A673 (cell line): ENCODE data around the gene PHACTR2.

Source experiments
- CTCF ChIP-seq: fragments of 300-800, 200-600 bp; sonication (generic); conservative IDR thresholded peaks from 2 replicates; pipeline ENCODE4 v1.5.1; 2017; ENCODE audit warnings: low read depth, mild to moderate bottlenecking, antibody characterized with exemption, low read length, moderate library complexity, mixed read lengths
- EZH2 ChIP-seq: fragments of 200-600 bp; sonication (generic); IDR thresholded peaks from 2 replicates; pipeline ENCODE4 v1.6.1; 2017; ENCODE audit warnings: borderline replicate concordance, low read depth, mild to moderate bottlenecking, mixed read lengths, antibody characterized with exemption, low read length; ENCODE audit not compliant: poor library complexity, severe bottlenecking

- TF ChIP-seq CTCF (no peak), EZH2 (no peak)
Measured at GRCh38 chr6:143647191-143647590, 30.6 kb upstream of the PHACTR2 start.
